Measurements from ENCODE around the gene FZR1. TPM values are rescaled to one million over a fixed set of nuclear protein-coding genes. Genes with fewer than 3 reads are reported as not detected.

The FZR1 gene
- total and polyA plus RNA-seq, 10 donors = 9.8 to 53.6 (median 37.1) TPM

DNA sequence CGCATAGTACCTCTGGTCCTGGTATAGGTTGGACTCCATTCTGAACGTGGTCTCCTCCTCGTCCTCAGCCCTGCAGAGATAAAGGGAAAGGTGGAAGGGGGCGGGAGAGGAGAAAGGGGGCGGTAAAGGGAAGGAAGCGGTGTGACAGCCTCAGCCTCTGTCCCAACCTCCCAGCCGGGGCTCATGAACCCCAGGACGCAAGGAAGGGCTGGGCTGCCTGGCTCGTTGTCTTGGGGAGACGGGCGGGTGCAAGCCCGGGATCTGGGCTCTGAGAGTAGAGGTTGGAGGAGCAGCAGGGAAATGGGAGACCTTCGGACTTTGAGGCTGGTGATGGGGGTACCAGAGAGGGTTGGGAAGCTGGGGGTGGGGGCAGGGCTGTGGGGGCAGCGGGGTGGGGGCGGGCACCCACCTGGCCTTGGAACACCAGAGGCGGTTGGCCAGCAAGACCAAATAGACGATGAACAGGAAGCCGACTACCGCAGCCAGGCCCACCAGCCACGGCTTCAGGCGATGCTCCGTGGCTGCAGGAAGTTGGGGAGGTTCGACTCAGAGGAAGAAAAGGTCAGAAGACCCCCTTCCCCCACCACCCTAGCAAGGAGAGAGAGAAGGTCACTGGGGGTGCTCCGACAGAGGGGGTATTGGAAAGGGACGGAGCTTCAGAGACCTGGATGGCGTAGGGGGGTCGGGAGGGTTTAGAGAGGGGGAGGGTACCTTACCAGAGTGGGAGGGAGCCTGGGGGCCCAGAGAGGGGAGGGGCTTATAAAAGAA is 27.5 kb upstream of the FZR1 start:
- Histone ChIP-seq H3K4me1 (peaks cover 0 to 16% (median 7%) of the 10 kb centered on the region in 6 donors), H3K27ac (no peak overlapping the region), H3K4me3 (peak overlapping the region in 2 of 8 donors; percentile 9 to 51), H3K9me3 (no peaks in the 10 kb centered on the region), H3K27me3 (replicated peaks in 1 of 7) (peaks cover 0 to 67% (median 28%) of the 10 kb centered on the region in 7 donors), H3K36me3 (no peaks in the 10 kb centered on the region)
- intact Hi-C loops (cut with DNase I; ENCODE audit: low total_unique reads) = no loop called here
- 7 to 15% (median 11%) methylated on average over 25 to 27 of the region's 27 CpGs for WGBS, 5 donors
- DNase-seq = no peak
- no peak for TF ChIP-seq POLR2A (IDR thresholded peaks at IDR 0.05)
- TF ChIP-seq POLR2AphosphoS5 (IDR thresholded peaks at IDR 0.05) = no peak
- TF ChIP-seq, protein P1, sequence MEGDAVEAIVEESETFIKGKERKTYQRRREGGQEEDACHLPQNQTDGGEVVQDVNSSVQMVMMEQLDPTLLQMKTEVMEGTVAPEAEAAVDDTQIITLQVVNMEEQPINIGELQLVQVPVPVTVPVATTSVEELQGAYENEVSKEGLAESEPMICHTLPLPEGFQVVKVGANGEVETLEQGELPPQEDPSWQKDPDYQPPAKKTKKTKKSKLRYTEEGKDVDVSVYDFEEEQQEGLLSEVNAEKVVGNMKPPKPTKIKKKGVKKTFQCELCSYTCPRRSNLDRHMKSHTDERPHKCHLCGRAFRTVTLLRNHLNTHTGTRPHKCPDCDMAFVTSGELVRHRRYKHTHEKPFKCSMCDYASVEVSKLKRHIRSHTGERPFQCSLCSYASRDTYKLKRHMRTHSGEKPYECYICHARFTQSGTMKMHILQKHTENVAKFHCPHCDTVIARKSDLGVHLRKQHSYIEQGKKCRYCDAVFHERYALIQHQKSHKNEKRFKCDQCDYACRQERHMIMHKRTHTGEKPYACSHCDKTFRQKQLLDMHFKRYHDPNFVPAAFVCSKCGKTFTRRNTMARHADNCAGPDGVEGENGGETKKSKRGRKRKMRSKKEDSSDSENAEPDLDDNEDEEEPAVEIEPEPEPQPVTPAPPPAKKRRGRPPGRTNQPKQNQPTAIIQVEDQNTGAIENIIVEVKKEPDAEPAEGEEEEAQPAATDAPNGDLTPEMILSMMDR (IDR thresholded peaks at IDR 0.05 in 8 of 11, conservative IDR thresholded peaks at IDR 0.05 in 3 of 11) = no peak

DNA sequence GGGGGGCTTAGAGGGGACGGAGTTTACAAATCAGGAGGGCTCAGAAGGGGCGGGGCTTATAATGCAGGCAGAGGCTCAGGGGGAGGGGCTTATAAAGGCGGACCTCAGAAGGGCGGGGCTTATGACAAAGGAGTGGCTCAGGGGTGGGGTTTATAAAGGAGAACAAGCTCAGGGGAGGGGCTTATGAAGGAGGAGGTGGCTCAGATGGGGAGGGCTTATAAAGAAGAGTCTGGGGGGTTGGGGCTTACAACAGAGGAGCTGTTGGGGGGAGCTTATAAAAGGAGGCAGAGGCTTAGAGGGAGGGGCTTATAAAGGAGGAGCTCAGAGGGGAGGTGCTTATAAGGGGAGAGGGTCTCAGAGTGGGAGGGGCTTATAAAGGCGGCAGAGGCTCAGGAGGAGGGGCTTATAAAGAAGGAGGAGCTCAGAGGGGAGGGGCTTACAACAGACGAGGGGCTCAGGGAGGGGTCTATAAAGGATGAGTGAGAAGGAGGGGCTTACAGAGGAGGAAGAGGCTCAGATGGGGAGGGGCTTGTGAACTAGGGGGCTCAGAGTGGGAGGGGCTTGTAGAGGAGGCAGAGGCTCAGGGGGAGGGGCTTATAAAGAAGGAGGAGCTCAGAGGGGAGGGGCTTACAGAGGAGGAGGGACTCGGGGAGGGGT is 26.8 kb upstream of the FZR1 start:
- 7 to 24% (median 22%) methylated on average over 7 of the region's 7 CpGs for WGBS, 5 donors
- intact Hi-C loops (cut with DNase I; ENCODE audit: low total_unique reads) = no loop called here
- no peaks in the 10 kb centered on the region for H3K36me3 ChIP-seq
- H3K4me3 ChIP-seq = peak overlapping the region in 2 of 8 donors; percentile 9 to 51
- TF ChIP-seq, protein P1 (IDR thresholded peaks at IDR 0.05 in 8 of 11, conservative IDR thresholded peaks at IDR 0.05 in 3 of 11) = no peak
- no peak for TF ChIP-seq POLR2AphosphoS5 (IDR thresholded peaks at IDR 0.05)
- TF ChIP-seq POLR2A (IDR thresholded peaks at IDR 0.05) = no peak
- H3K9me3 ChIP-seq = no peaks in the 10 kb centered on the region
- DNase-seq = no peak
- no peak overlapping the region for H3K27ac ChIP-seq
- H3K27me3 ChIP-seq (replicated peaks in 1 of 7) = peaks cover 0 to 69% (median 28%) of the 10 kb centered on the region in 7 donors
- peaks cover 0 to 16% (median 7%) of the 10 kb centered on the region in 6 donors for H3K4me1 ChIP-seq

- H3K27me3 ChIP-seq (replicated peaks in 1 of 7) = peaks cover 0 to 69% (median 28%) of the 10 kb centered on the region in 7 donors
- H3K4me1 ChIP-seq = peaks cover 0 to 16% (median 7%) of the 10 kb centered on the region in 6 donors
- H3K36me3 ChIP-seq = no peaks in the 10 kb centered on the region
- H3K9me3 ChIP-seq = no peaks in the 10 kb centered on the region
- intact Hi-C loops (cut with DNase I; ENCODE audit: low total_unique reads) = loop anchor here (5.0 kb wide), 1 partner anchor 148 kb away; no protein-coding TSS in a partner anchor
- 21 to 70% (median 48%) methylated on average over 9 of the region's 9 CpGs for WGBS, 5 donors
- DNase-seq = no peak
- H3K4me3 ChIP-seq = no peak overlapping the region
- H3K27ac ChIP-seq = no peak overlapping the region
- no peak for TF ChIP-seq POLR2AphosphoS5 (IDR thresholded peaks at IDR 0.05)
- no peak for TF ChIP-seq POLR2A (IDR thresholded peaks at IDR 0.05)
- TF ChIP-seq, protein P1 (IDR thresholded peaks at IDR 0.05 in 8 of 11, conservative IDR thresholded peaks at IDR 0.05 in 3 of 11) = no peak
Observed at GRCh38 chr19:3479834-3480215, 26.3 kb upstream of the FZR1 start.

All from spleen (tissue), 11 donors.